GM23248 (cell line): ENCODE data around the gene CSH2. TPM values are rescaled to one million over a fixed set of nuclear protein-coding genes. Genes with fewer than 3 reads are reported as not detected.

ENCODE experiments used
- DNase-seq: peaks from one replicate; pipeline ENCODE4 v3.0.0-alpha.2; 2015
- H2AFZ ChIP-seq: fragments of 200-600 bp; sonication (generic); 2 replicates; pipeline ENCODE4 v1.6.1; 2016; ENCODE audit warnings: antibody characterized with exemption
- H3F3A ChIP-seq: fragments of 200-600 bp; sonication (generic); 2 replicates; pipeline ENCODE4 v1.6.1; 2016; ENCODE audit warnings: mild to moderate bottlenecking, antibody characterized with exemption, mixed run types; ENCODE audit not compliant: insufficient read depth
- H3K27ac ChIP-seq: fragments of 200-600 bp; sonication (generic); 2 replicates; pipeline ENCODE4 v1.5.1; 2016; ENCODE audit warnings: mild to moderate bottlenecking
- H3K27me3 ChIP-seq: fragments of 200-600 bp; sonication (generic); replicated peaks from 2 replicates; pipeline ENCODE4 v1.6.1; 2016; ENCODE audit warnings: mild to moderate bottlenecking; ENCODE audit not compliant: insufficient read depth
- H3K36me3 ChIP-seq: fragments of 200-600 bp; sonication (generic); 2 replicates; pipeline ENCODE4 v1.6.1; 2016; ENCODE audit warnings: low read depth, mild to moderate bottlenecking
- H3K4me1 ChIP-seq: fragments of 200-600 bp; sonication (generic); 2 replicates; pipeline ENCODE4 v1.6.1; 2016; ENCODE audit warnings: mild to moderate bottlenecking; ENCODE audit not compliant: insufficient read depth
- H3K4me2 ChIP-seq: fragments of 200-600 bp; sonication (generic); one replicate; pipeline ENCODE4 v1.6.1; 2016; ENCODE audit warnings: mild to moderate bottlenecking; ENCODE audit not compliant: unreplicated experiment
- H3K4me3 ChIP-seq: fragments of 200-600 bp; sonication (generic); 2 replicates; pipeline ENCODE4 v1.5.1; 2016; ENCODE audit warnings: mild to moderate bottlenecking
- H3K79me2 ChIP-seq: fragments of 200-600 bp; sonication (generic); 2 replicates; pipeline ENCODE4 v1.6.1; 2016; ENCODE audit warnings: mild to moderate bottlenecking; ENCODE audit not compliant: insufficient read depth
- H3K9ac ChIP-seq: fragments of 200-600 bp; sonication (generic); 2 replicates; pipeline ENCODE4 v1.6.1; 2016; ENCODE audit warnings: mild to moderate bottlenecking
- H3K9me2 ChIP-seq: fragments of 200-600 bp; sonication (generic); 2 replicates; pipeline ENCODE4 v1.6.1; 2016; ENCODE audit warnings: mixed run types, mild to moderate bottlenecking, moderate library complexity; ENCODE audit not compliant: insufficient read depth
- H3K9me3 ChIP-seq: fragments of 200-600 bp; sonication (generic); one replicate; pipeline ENCODE4 v1.6.1; 2017; ENCODE audit warnings: low read depth
- H4K20me1 ChIP-seq: fragments of 200-600 bp; sonication (generic); 2 replicates; pipeline ENCODE4 v1.6.0; 2016; ENCODE audit not compliant: insufficient read depth
- EZH2 ChIP-seq: fragments of 200-600 bp; sonication (generic); IDR thresholded peaks from 2 replicates; pipeline ENCODE4 v1.6.1; 2018; ENCODE audit warnings: antibody characterized with exemption, mild to moderate bottlenecking; ENCODE audit not compliant: insufficient read depth, poor library complexity, severe bottlenecking
- EZH2phosphoT487 ChIP-seq: fragments of 200-600 bp; sonication (generic); IDR thresholded peaks from 2 replicates; pipeline ENCODE4 v1.6.1; 2018; ENCODE audit warnings: antibody characterized with exemption, moderate library complexity, mild to moderate bottlenecking, low read depth; ENCODE audit not compliant: insufficient read depth
- WGBS, 2 experiments: methylation state at CpG; one replicate each; pipeline ENCODE4 v1.1.6; 2015 to 2017; ENCODE audit warnings: low lambda C conversion rate in 2 of 2, low coverage in 1 of 2; ENCODE audit errors: missing lambda C conversion rate in 2 of 2; 5-methylcytosine and 5-hydroxymethylcytosine counted together
- in situ Hi-C: fragments of 300-500 bp; cut with MboI; formaldehyde crosslinking; loops from 2 replicates; pipeline ENCODE4 v1.15.0; 2020
- polyA plus RNA-seq: library from polyadenylated mRNA; unstranded; fragments of >200 nt; fragmentation: Nextera tagmentation; extraction: Ambion mirVana; gene quantifications from 2 replicates; pipeline ENCODE4 v1.2.1, GENCODE V29; 2016
- total RNA-seq: library from RNA; depleted of rRNA; stranded (reverse); fragments of >200 nt; shearing (Covaris generic); gene quantifications from 2 replicates; pipeline ENCODE4 v1.2.3, GENCODE V29; 2014

Gene CSH2
- total and polyA plus RNA-seq, 2 experiments from 2014 or later, result not detected

DNA sequence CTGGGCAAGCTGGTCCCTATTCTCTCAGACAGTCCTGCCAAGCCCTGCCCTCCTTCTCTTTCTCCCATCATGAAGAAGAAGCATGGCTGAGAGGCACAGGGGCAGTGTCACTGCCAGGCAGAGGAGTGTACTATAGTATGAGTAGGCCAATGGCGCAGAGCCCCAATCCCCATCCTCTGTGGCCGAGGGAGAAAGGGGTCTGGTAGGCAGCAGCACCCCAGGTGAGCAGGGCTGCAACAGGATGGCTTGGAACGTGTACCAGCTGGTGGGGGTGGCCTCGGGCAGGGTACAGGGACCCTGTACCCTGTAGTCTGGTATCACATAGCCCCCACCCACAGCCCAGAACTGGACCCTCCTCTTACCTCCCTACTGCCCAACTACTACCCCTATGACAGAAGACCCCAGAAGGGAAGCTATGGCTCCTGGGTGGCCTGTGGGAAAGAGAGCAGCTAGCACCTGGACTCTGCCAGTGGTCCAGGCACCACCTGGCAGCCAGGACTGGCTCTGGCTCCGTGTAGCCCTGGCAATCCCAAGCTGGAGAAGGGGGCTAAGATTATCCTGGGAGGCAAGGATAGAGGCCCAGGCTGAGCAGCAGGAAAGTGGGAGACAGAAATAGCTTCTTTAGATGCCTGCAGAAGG is 35.4 kb downstream of the CSH2 start:
- H3K79me2 ChIP-seq, result peaks cover 71% of the 10 kb centered on the region
- no peak overlapping the region for H2AFZ ChIP-seq
- no peak for TF ChIP-seq EZH2phosphoT487
- no peak for TF ChIP-seq EZH2
- H3K9me2 ChIP-seq, result no peaks in the 10 kb centered on the region
- H3K27ac ChIP-seq, result no peak overlapping the region
- H3K27me3 ChIP-seq, result no peaks in the 10 kb centered on the region
- no peaks in the 10 kb centered on the region for H4K20me1 ChIP-seq
- no peak overlapping the region for H3K4me3 ChIP-seq
- peaks cover 11% of the 10 kb centered on the region; the same call in 1 of the 2 replicates for H3K36me3 ChIP-seq
- in situ Hi-C loops, result no loop called here
- peak overlapping the region; percentile 51 for H3K4me2 ChIP-seq
- no peaks in the 10 kb centered on the region for H3K9me3 ChIP-seq
- H3F3A ChIP-seq, result peaks cover 46% of the 10 kb centered on the region
- DNase-seq, result no peak
- H3K4me1 ChIP-seq, result peaks cover 31% of the 10 kb centered on the region
- H3K9ac ChIP-seq, result peak overlapping the region; percentile 17; the same call in 1 of the 2 replicates
- WGBS, 2 experiments, result 37 to 59% methylated on average over 4 to 5 of the region's 5 CpGs

DNA sequence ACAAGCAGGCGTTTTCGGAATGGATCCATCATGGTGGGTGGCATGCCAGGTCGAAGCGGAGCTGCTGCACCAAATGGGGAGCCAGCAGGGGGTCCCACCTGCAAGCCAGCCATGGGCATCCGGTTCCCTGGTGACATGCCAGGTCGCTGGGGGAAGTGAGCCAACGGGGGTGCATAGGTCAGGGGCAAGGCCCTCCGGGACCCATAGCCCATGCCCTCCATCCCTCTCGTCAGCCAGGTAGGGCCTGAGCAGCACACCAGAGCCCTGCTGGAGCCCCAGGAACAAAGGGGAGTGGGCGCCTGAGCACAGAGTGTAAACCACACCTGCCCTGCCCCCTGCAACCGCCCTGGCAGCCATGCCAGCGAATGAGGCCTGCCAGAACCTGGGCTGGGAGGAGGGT is 36.0 kb downstream of the CSH2 start:
- Histone ChIP-seq H3K9ac (no peak overlapping the region), H3K27me3 (no peaks in the 10 kb centered on the region), H3K9me2 (no peaks in the 10 kb centered on the region), H3K79me2 (peaks cover 71% of the 10 kb centered on the region), H3F3A (peaks cover 50% of the 10 kb centered on the region), H4K20me1 (no peaks in the 10 kb centered on the region), H3K4me3 (no peak overlapping the region), H2AFZ (no peak overlapping the region), H3K27ac (no peak overlapping the region), H3K4me1 (peaks cover 31% of the 10 kb centered on the region), H3K9me3 (no peaks in the 10 kb centered on the region), H3K4me2 (no peak overlapping the region), H3K36me3 (peaks cover 13% of the 10 kb centered on the region)
- in situ Hi-C loops, result no loop called here
- no peak for TF ChIP-seq EZH2phosphoT487
- TF ChIP-seq EZH2, result no peak
- 93% methylated on average over 12 of the region's 12 CpGs for WGBS, 2 experiments
- no peak for DNase-seq

DNA sequence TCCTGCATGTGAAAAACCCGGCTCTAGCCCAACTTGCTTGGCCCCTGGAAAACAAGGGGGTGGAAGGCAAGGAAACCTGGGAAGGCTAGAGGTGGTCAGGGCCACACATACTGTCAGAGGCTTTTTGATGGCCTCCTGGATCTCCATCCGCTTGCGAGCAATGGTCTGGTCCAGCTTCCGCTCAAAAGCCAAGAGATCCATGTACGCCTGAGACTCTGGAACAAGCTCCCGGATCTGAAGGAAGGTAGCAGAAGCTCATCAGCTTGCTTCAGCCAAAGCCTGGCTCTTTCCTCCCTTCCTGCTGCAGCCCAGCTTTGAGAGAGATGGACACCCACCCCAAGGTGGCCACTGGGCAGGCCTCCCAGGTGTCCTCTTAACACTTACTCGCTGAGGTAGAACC is 36.7 kb downstream of the CSH2 start:
- Histone ChIP-seq H3K4me2 (no peak overlapping the region), H4K20me1 (no peaks in the 10 kb centered on the region), H3K27me3 (no peaks in the 10 kb centered on the region), H3K9me3 (no peaks in the 10 kb centered on the region), H3F3A (peaks cover 57% of the 10 kb centered on the region), H3K36me3 (peaks cover 18% of the 10 kb centered on the region), H3K27ac (no peak overlapping the region), H2AFZ (no peak overlapping the region), H3K4me1 (peaks cover 31% of the 10 kb centered on the region), H3K9me2 (no peaks in the 10 kb centered on the region), H3K9ac (no peak overlapping the region), H3K4me3 (no peak overlapping the region), H3K79me2 (peaks cover 67% of the 10 kb centered on the region)
- in situ Hi-C loops, result no loop called here
- no peak for DNase-seq
- 99% methylated on average over 7 of the region's 7 CpGs for WGBS, 2 experiments
- no peak for TF ChIP-seq EZH2phosphoT487
- TF ChIP-seq EZH2, result no peak

DNA sequence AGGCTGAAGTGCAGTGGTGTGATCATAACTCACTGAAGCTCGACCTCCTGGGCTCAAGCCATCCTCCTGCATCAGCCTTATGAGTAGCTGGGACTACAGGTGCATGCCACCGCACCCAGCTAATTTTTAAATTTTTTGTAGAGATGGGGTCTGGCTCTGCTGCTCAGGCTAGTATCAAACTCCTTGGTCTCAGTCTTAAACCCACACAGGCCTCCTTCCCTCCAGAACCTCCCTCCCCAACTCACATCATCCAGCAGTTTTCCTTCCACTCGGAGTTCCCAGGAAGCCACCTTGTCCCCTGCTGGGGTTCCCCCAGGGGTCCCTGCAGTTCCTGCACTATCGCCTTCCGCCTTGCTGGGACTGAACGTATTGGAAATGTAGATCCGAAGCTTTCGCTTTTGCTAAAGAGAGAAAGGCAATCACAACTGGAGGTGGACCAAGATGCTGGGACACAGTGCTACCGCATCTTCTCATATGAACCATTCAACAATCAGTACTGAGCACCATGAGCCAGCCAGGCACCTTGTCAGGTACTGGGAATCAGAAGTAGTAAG is 38.2 kb downstream of the CSH2 start:
- H3K27ac ChIP-seq, result peak overlapping the region; percentile 63
- peaks cover 20% of the 10 kb centered on the region for H3K36me3 ChIP-seq
- no peak overlapping the region for H2AFZ ChIP-seq
- H3K4me3 ChIP-seq, result no peak overlapping the region
- peaks cover 49% of the 10 kb centered on the region for H3F3A ChIP-seq
- 88 to 89% methylated on average over 9 of the region's 9 CpGs for WGBS, 2 experiments
- H3K9me2 ChIP-seq, result no peaks in the 10 kb centered on the region
- no peak overlapping the region for H3K4me2 ChIP-seq
- H3K9me3 ChIP-seq, result no peaks in the 10 kb centered on the region
- H3K4me1 ChIP-seq, result peaks cover 20% of the 10 kb centered on the region
- no peaks in the 10 kb centered on the region for H4K20me1 ChIP-seq
- no peak for DNase-seq
- no peaks in the 10 kb centered on the region for H3K27me3 ChIP-seq
- H3K79me2 ChIP-seq, result peaks cover 58% of the 10 kb centered on the region
- in situ Hi-C loops, result no loop called here
- TF ChIP-seq EZH2phosphoT487 (no peak), EZH2 (no peak)
- H3K9ac ChIP-seq, result no peak overlapping the region
